ENCODE data around the gene SPAM1. TPM values are rescaled to one million over a fixed set of nuclear protein-coding genes. Genes with fewer than 3 reads are reported as not detected.
A peak's percentile ranks its signal among the peaks of the same experiment; 100 is the strongest.

SPAM1 gene
- total RNA-seq, 1 experiment from 2014 or later, result not detected

- DNase-seq, result no peak
- no peaks in the 10 kb centered on the region for H3K9me3 ChIP-seq (replicated peaks)
- H3K4me3 ChIP-seq, result no peak overlapping the region
- H3K27ac ChIP-seq, result no peak overlapping the region
- H3K4me1 ChIP-seq, result no peaks in the 10 kb centered on the region
- no peaks in the 10 kb centered on the region; the same call in 1 of the 2 replicates for H3K36me3 ChIP-seq
- no peaks in the 10 kb centered on the region for H3K27me3 ChIP-seq
Measured at GRCh38 chr7:123935436-123936381, 10.7 kb downstream of the SPAM1 start.

GRCh38 chr7:123936388-123936787 lies 11.3 kb downstream of the SPAM1 start:
- no peak for DNase-seq
- H3K36me3 ChIP-seq, result no peaks in the 10 kb centered on the region; the same call in 1 of the 2 replicates
- H3K9me3 ChIP-seq (replicated peaks), result no peaks in the 10 kb centered on the region
- no peak overlapping the region for H3K4me3 ChIP-seq
- no peaks in the 10 kb centered on the region for H3K27me3 ChIP-seq
- H3K27ac ChIP-seq, result no peak overlapping the region
- H3K4me1 ChIP-seq, result no peaks in the 10 kb centered on the region

GRCh38 chr7:123939784-123940183 lies 14.7 kb downstream of the SPAM1 start:
- H3K27me3 ChIP-seq, result no peaks in the 10 kb centered on the region
- H3K4me1 ChIP-seq, result no peaks in the 10 kb centered on the region
- H3K9me3 ChIP-seq (replicated peaks), result no peaks in the 10 kb centered on the region
- H3K27ac ChIP-seq, result no peak overlapping the region
- no peak for DNase-seq
- no peak overlapping the region for H3K4me3 ChIP-seq
- H3K36me3 ChIP-seq, result no peaks in the 10 kb centered on the region; the same call in 1 of the 2 replicates

DNA sequence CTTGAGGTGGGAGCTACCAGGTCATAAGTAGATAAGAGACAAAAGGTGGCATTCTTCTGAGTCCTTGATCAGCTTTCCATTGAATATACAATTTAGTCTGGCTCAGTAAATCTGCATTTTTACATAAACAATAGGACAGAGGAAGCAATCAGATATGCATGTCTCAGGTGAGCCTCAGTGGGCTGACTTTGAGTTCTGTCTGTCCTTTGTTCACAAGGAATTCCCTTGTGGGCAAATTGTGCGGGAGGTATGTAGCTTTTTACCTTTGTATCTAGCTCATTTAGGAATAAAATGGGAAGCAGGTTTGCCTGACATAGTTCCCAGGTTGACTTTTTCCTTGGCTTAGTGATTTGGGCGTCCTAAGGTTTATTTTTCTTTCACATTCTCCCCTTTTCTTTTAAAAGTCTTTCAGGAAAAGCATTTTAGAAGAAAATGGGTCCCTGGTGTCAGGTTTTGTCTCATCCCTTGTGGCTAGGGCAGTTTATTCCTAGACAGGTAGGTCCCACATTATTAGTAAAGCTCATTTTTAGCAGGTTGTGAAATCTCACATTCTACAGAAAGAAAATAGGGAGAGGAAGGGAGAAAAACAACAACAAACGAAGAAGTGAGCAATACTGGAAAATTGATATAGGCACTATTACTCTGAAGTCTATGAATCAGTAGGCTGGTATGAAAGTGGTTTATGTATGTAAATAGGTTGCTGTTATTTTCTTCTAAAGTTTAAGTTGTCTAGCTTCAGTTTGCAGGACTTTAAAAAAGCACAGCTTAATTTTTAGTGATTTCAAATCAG lies 16.5 kb downstream of the SPAM1 start:
- Histone ChIP-seq H3K27ac (no peak overlapping the region), H3K27me3 (no peaks in the 10 kb centered on the region), H3K9me3 (replicated peaks) (no peaks in the 10 kb centered on the region), H3K4me1 (no peaks in the 10 kb centered on the region), H3K4me3 (no peak overlapping the region), H3K36me3 (no peaks in the 10 kb centered on the region; the same call in 1 of the 2 replicates)
- DNase-seq, result no peak

DNA sequence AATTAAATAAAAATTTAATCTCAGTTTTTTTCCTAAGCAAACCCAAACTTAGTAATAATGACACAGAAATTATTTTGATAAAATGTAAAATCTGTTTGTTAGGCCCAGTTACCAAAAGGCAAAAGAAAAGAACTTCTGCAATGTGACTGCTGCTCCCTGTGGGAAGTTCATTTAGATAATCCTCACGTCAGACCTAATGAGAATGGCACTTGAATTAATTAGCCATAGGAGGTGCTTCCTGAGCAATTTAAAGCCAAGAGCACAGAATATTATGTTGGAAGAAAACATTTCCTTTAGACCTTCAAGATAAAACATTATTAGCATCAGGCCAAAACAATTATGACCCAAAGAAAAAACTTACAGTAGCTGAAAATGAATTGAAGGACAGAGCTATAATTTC lies 19.4 kb downstream of the SPAM1 start:
- no peak for DNase-seq
- Histone ChIP-seq H3K4me3 (no peak overlapping the region), H3K4me1 (no peaks in the 10 kb centered on the region)

GRCh38 chr7:123945938-123946337 lies 20.9 kb downstream of the SPAM1 start:
- Histone ChIP-seq H3K27ac (no peak overlapping the region), H3K4me3 (no peak overlapping the region), H3K4me1 (no peaks in the 10 kb centered on the region), H3K27me3 (no peaks in the 10 kb centered on the region), H3K36me3 (no peaks in the 10 kb centered on the region; the same call in 1 of the 2 replicates), H3K9me3 (replicated peaks) (no peaks in the 10 kb centered on the region)
- no peak for DNase-seq

More for the DNA sequence above, 19.4 kb downstream of the SPAM1 start:
- Histone ChIP-seq H3K27me3 (no peaks in the 10 kb centered on the region), H3K9me3 (replicated peaks) (no peaks in the 10 kb centered on the region), H3K27ac (no peak overlapping the region), H3K36me3 (no peaks in the 10 kb centered on the region; the same call in 1 of the 2 replicates)

DNA sequence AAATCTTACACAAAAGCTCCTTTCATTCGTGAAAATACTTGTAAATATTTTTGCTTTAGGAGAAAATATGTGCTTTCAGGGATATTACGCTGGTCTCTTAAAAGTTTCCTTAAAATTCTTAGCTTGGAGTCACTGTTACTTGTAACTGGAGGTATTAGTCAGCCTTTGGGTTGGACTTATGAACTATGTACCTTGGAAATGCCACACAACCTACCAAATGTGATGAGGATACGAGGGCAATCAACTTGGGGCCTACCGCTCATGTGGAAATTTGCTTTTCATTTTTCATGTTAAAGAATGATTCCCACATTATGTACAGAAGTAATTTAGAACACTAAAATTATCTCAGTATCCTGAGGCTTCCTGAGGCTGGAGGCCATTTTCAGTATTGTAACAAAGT lies 23.1 kb downstream of the SPAM1 start:
- Histone ChIP-seq H3K4me3 (no peak overlapping the region), H3K9me3 (replicated peaks) (no peaks in the 10 kb centered on the region), H3K27me3 (no peaks in the 10 kb centered on the region), H3K36me3 (no peaks in the 10 kb centered on the region), H3K4me1 (no peaks in the 10 kb centered on the region), H3K27ac (no peak overlapping the region)
- no peak for DNase-seq

DNA sequence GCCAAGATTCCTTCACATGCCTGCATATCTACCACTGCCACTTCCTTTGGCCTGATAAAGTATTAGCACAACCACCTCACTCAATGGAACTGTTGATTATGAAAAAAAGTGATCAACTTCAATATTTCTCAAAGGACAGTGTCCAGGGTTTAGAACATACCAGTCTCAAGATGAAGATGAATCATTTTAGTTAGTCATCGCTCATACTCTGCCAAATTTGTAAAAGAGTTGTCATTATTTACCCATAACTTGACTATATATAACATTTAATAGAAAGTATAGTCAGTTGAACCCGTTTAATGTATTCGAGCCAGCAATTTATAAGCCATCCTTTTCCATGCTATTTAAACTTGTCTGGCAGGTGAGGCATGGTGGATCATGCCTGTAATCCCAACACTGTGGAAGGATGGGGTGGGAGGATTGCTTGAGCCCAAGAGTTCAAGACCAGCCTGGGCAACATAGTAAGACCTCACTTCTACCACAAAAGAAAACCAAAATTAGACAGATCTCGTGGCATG lies 33.2 kb downstream of the SPAM1 start:
- no peak overlapping the region for H3K4me3 ChIP-seq
- H3K9me3 ChIP-seq (replicated peaks), result no peaks in the 10 kb centered on the region
- no peak for DNase-seq
- no peaks in the 10 kb centered on the region for H3K36me3 ChIP-seq
- H3K4me1 ChIP-seq, result no peaks in the 10 kb centered on the region
- H3K27ac ChIP-seq, result no peak overlapping the region
- no peaks in the 10 kb centered on the region for H3K27me3 ChIP-seq

GRCh38 chr7:123961771-123962170 lies 36.7 kb downstream of the SPAM1 start:
- H3K27me3 ChIP-seq, result no peaks in the 10 kb centered on the region
- H3K4me3 ChIP-seq, result no peak overlapping the region
- H3K36me3 ChIP-seq, result no peaks in the 10 kb centered on the region
- H3K27ac ChIP-seq, result no peak overlapping the region
- H3K9me3 ChIP-seq (replicated peaks), result no peaks in the 10 kb centered on the region
- no peaks in the 10 kb centered on the region for H3K4me1 ChIP-seq
- peak in 1 of 2 experiments; percentile 15 for DNase-seq

DNA sequence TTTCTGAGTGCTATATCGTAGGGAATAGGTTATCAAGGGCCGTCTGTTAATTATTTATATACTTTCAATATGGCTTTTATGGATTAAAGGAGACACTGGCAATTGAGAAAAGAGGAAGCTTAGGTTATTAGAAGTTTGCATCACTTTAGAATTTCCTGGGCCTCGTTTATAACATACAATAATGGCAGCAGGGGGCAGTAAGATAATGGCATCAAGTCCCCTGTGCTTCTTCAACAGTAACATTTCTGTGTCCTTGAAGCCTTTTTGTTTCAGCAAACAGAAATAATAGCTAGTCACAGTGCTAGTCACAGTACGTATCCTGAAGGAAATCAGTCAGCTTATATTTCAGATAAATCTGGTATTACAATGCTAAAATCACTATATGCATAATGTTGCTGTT lies 41.9 kb downstream of the SPAM1 start:
- Histone ChIP-seq H3K36me3 (no peaks in the 10 kb centered on the region), H3K4me3 (no peak overlapping the region), H3K27me3 (no peaks in the 10 kb centered on the region), H3K4me1 (no peaks in the 10 kb centered on the region), H3K27ac (no peak overlapping the region), H3K9me3 (replicated peaks) (no peaks in the 10 kb centered on the region)
- peak in 1 of 2 experiments; percentile 13 for DNase-seq

DNA sequence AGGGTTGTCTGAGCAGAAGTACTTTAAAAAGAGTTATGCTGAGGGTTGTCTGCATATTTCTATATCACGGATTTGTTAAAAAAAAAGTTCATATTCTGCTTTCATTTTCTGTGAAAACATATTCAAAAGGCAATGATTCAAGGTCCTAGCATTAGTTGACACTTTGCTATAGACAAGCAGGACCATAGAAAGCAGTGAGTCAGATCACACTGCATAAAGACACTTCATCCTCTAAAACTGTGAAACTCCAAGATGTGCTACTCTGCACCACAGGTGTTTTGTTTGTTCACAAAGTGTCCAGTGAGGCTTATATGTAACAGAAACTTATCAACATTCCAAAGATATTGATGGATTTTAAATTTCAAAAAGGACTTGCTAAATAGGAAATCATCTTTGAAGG lies 47.0 kb downstream of the SPAM1 start:
- H3K27ac ChIP-seq, result no peak overlapping the region
- H3K9me3 ChIP-seq (replicated peaks), result no peaks in the 10 kb centered on the region
- H3K4me1 ChIP-seq, result no peaks in the 10 kb centered on the region
- H3K4me3 ChIP-seq, result no peak overlapping the region
- no peaks in the 10 kb centered on the region for H3K36me3 ChIP-seq
- no peak for DNase-seq
- H3K27me3 ChIP-seq, result 0 out of 2 replicates have a peak, but pooled peaks cover 5% of the 10 kb centered on the region

DNA sequence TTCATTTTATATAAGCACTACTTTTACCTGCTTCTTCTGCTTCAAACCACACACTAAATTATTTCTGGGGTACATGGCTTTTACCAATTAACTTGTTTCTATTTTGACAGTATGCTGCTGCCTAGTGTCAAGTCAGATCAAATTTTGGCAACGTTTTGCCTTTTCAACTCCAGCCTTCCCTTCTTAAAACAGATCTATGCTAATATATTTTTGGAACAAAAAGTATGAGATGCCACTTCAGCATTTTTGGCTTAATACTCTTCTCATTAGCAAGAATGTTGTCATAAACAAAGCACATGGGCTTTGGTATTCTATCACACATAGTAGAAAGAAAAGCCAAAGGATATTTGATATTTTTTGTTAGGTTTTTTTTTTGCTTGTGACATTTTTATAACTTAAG lies 47.8 kb downstream of the SPAM1 start:
- H3K4me3 ChIP-seq, result no peak overlapping the region
- DNase-seq, result no peak
- H3K36me3 ChIP-seq, result no peaks in the 10 kb centered on the region
- no peaks in the 10 kb centered on the region for H3K9me3 ChIP-seq (replicated peaks)
- H3K27ac ChIP-seq, result no peak overlapping the region
- no peaks in the 10 kb centered on the region for H3K4me1 ChIP-seq
- H3K27me3 ChIP-seq, result 0 out of 2 replicates have a peak, but pooled peaks cover 5% of the 10 kb centered on the region

DNA sequence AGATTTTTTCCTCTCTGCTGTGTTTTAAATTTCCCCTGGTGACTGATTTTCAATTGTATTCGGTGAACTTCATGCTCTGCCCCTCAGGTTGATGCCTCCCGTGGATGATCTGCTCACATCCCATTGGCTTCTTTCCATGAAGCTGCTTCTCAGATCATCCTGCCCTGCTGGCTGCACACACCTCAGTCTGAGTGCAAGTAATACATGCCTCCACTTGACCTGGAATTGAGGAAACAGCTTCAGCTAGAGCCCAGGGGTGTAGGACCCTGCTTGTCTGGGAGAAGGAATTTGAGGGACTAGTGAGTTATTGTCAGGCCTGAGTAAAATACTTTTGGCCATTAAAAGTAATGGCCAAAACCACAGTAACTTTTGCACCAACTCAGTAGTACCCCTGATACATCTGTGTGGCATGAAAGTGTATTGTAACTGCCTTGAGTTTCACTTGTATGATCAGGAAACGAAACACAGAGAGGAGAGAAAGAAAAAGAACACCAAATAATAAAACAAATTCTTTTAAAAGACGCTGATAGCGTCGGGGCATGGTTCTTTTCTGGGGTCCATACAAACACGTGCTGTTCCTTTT lies 49.4 kb downstream of the SPAM1 start:
- no peak overlapping the region for H3K27ac ChIP-seq
- 0 out of 2 replicates have a peak, but pooled peaks cover 5% of the 10 kb centered on the region for H3K27me3 ChIP-seq
- H3K4me1 ChIP-seq, result no peaks in the 10 kb centered on the region
- no peak for DNase-seq
- no peaks in the 10 kb centered on the region for H3K9me3 ChIP-seq (replicated peaks)
- no peak overlapping the region for H3K4me3 ChIP-seq
- no peaks in the 10 kb centered on the region; the same call in 1 of the 2 replicates for H3K36me3 ChIP-seq

GRCh38 chr7:123975084-123975483 lies 50.0 kb downstream of the SPAM1 start:
- H3K27ac ChIP-seq, result no peak overlapping the region
- no peak for DNase-seq

More at GRCh38 chr7:123975084-123975483, 50.0 kb downstream of the SPAM1 start:
- no peaks in the 10 kb centered on the region for H3K9me3 ChIP-seq (replicated peaks)
- no peaks in the 10 kb centered on the region for H3K4me1 ChIP-seq
- no peak overlapping the region for H3K4me3 ChIP-seq
- 0 out of 2 replicates have a peak, but pooled peaks cover 5% of the 10 kb centered on the region for H3K27me3 ChIP-seq
- H3K36me3 ChIP-seq, result no peaks in the 10 kb centered on the region; the same call in 1 of the 2 replicates
